Fibroblast of peridontal ligament (primary cell): ENCODE data around the gene FNDC3B.
A peak's percentile ranks its signal among the peaks of the same experiment; 100 is the strongest.

Source experiments
- DNase-seq: peaks from one replicate; pipeline ENCODE4 v3.0.0-alpha.2; 2010; ENCODE audit errors: extremely low read depth

Gene FNDC3B

DNA sequence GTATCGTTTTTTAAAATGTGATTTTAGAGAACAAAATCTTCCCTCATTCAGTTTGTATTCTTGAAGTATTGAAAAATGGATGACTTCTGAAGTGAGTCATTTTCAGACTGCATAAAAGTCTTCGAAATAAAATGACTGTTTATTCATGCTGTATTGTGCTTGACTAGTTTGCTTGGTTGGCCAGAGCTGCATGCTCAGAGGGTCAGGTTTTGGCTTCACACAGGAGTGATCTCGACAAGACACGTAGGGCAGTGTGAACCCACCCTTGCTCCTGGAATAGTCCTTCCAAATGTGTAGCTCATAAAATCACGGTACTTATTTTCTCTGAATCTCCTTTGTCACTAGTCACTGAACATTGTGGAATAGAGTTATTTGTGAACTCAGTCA lies 73.3 kb downstream of the FNDC3B start:
- DNase-seq = no peak

GRCh38 chr3:172113710-172114109 lies 74.3 kb downstream of the FNDC3B start:
- DNase-seq = no peak

DNA sequence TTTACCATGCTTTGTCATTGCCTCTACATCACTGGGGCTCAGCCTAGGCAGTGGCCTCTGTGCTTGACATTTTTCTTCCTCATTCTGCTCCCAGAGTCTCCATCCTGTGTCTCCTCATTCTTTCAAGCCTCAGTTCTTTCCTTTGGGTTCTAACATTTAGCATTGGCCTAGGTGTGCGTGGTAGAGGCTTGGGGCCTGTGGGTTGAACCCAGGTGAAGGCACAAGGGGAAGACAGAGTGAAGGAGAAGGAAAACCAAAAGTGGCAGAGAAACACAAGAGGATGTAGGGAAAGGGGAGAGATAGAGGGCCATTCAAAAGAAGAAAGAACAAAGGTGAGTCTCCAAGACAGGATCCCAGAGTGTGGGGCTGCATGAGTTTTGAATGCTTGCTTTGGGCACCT lies 75.7 kb downstream of the FNDC3B start:
- DNase-seq = no peak

DNA sequence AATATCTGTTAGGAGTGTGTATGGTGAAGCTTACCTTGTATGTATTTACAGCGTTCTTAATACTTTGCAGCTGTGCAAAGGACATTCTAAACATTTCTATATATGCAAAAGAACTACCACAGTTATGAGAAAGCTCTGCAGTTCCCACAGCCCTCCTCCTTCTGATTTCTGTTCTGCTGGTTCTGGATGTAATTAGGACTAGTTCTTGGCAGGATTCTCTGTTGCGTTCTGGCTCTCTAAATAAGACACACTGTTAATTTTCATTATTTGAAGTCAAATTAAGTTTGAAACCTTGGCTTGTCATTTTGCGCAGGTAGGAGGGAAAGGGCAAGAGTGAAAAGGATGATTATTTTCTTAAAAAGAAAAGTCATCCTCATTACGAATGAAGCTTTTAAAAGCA lies 76.4 kb downstream of the FNDC3B start:
- peak; percentile 62 for DNase-seq

DNA sequence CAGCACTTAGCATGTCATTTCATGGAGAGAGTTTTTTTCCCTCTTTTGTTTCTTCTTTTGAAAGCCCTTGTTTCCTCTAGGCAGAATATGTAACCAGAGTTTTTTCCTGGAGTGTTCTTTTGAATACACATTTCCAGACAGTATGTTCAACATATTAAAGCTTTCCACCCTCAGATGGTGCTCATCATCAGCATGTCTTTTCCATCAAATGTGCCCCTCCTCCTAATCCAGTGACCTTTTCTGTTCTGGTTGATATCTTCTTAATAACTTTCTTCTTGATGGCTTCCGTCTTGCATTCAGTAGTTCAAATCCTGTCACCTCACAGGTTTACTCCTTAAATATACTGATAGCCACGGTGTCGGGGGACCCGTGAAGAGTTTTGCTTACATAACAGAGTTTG lies 78.6 kb downstream of the FNDC3B start:
- no peak for DNase-seq

DNA sequence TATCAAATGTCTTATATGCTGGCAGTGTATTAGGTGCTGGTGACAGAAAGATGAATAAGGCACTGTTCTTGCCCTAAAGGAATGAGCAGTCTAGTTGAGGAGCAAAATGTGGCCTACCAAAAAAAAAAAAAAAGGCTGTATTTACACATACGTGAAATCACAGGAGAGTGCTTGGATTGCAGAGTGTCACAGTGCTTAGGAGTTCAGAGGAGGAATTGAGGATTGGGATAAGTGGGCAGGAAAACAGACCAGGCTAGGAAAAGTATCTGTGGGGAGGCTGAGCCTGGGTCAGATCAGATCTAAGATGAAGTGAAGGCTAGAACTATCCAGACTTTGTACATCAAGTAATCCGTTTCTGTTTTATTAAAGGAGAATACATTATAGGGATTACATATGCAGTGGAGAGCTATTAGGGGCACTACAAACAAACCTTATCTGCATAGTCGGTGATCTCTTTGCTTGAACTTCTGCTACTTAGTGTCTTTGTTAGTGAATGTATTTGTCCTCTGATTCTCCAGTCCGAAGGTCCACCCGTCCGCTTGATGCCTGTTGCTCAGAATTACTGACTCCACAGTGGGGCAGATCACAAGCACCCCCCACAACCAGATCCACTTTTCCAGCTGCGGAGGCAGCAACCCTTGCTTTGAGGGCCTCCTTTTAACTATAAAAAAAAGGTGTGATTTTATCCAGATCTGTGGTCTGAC lies 80.0 kb downstream of the FNDC3B start:
- no peak for DNase-seq

GRCh38 chr3:172120912-172121311 lies 81.5 kb downstream of the FNDC3B start:
- DNase-seq = no peak

DNA sequence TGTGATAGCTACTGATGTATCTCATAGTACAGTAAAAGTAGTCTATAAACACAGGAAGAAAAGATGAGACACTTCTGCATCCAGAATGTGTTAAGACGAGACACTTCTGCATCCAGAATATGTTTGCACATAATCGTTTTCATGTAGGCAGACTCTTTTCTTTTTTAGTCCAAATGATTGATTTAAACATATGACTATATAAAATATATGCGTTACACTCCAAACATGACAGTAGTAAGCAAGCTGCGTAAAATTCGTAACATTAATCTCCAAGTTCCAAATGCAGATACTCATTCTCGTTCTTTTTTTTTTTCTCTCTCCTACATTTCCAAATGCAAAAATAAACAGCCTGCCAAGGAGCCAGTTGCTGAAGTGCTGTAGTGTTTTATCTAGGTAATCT lies 82.6 kb downstream of the FNDC3B start:
- DNase-seq = no peak

DNA sequence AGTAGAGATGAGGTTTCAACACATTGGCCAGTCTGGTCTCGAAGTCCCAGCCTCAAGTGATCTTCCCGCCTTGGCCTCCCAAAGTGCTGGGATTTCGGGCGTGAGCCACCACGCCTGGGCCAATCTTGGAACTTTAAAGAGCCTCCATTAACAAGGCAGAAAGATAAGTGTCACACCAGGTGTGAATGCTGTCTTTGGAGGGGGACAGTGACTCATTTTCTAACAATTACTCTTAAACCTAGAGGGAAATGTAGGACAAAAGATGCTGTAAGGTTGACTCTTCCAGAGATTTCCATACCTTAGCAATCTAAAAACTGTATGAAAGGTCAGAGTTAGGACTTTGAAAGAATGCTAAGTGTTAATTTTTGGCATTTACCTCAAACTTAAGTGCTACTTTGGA lies 84.9 kb downstream of the FNDC3B start:
- no peak for DNase-seq

GRCh38 chr3:172125053-172125452 lies 85.7 kb downstream of the FNDC3B start:
- peak; percentile 46 for DNase-seq

GRCh38 chr3:172125963-172126457 lies 86.6 kb downstream of the FNDC3B start:
- DNase-seq = peak; percentile 92

- DNase-seq = no peak
Measured at GRCh38 chr3:172126741-172127140, 87.4 kb downstream of the FNDC3B start.

DNA sequence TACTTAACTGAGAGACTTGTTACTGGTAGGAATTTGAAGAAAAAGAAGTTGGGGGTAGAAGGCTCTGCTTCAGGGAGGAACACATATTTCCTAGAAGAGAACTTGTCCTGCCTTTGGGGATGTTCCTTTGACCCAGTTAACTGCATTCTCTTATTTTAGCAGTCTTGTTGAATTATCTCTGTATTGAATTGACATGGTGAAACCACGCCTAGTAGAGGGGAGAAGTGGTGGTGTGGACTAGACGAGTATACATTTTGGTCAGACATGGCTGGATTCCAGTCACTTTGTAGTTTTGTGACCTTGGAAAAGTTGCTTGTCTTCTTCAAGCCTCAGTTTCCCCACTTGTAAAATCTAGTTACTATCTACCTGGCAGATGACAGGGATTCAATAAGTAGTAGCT lies 87.8 kb downstream of the FNDC3B start:
- no peak for DNase-seq

DNA sequence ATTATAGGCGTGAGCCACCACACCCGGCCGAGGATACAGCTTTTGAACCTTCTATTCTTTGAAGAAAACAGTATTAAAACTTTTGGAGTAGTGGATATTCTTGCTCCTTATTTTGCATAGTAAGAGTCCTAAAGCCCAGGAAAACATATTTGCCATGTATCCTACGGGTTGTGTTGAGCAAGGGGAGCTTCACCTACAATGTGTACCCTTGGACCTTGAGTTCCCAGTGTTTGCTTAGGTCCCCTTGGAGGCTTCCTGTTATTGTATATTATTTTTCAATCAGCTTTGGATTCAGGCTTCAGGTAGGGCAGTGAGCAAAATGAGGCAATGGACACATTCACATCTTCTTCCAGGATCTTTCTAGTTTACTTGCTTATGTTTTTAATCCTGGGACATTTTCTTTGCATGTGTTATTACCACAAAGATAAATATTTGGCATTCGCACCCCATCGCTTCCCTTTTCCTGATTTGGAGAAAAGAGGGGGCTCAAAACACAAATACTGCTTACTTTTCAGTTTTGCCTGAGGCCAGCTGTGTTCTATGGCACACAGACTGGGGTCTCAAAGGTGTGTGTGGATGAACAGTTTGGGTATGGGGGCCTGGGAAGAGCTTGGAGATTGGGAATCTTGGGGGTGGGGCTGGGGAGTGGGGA lies 88.7 kb downstream of the FNDC3B start:
- DNase-seq = no peak

- DNase-seq = no peak
Measured at GRCh38 chr3:172128858-172129257, 89.5 kb downstream of the FNDC3B start.

GRCh38 chr3:172129498-172129849 lies 90.1 kb downstream of the FNDC3B start:
- DNase-seq = no peak

GRCh38 chr3:172129850-172130716 lies 90.7 kb downstream of the FNDC3B start:
- peak; percentile 99 for DNase-seq

DNA sequence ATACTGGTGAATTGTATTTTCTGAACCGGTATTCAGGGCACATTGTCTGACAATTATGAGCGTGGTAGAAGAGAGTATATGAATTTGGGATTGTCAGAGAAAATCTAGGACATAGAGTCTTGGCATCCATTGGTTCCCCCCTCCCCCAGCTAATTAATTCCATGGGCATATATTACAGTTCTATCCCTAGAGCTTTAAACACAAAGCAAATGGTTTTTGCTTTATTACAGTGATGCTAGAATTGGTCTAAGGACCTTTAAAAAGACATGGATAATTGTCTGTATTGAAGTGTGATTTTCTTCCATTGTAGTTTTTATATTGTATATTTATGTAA lies 91.3 kb downstream of the FNDC3B start:
- DNase-seq = no peak

DNA sequence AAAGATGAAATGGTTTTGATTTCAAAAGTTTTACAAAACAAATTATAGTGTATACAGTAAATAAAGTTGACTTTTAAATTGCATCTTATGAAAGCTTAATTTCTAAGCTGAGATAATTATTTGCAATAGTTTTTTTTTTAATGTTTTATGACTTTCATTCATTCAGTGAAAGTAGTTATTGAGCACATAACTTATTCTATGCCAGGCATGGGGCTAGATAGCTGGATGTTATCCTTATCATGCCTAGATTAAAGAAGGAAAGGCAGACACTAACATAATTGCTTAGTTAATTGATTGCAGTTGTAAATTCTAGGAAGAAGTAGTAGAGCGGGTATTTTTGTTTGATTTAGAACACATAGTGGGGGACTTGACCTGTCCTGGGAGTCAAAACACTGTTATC lies 92.4 kb downstream of the FNDC3B start:
- DNase-seq = no peak

- DNase-seq = no peak
Measured at GRCh38 chr3:172132159-172132586, 92.8 kb downstream of the FNDC3B start.

GRCh38 chr3:172132721-172133311 lies 93.4 kb downstream of the FNDC3B start:
- DNase-seq = no peak

GRCh38 chr3:172133838-172134237 lies 94.5 kb downstream of the FNDC3B start:
- no peak for DNase-seq
